Activated CD4-positive, alpha-beta T cell treated with anti-CD3 and anti-CD28 coated beads for 36 hours (primary cell): ENCODE results near the gene SEMA5A. TPM values are rescaled to one million over a fixed set of nuclear protein-coding genes. Genes with fewer than 3 reads are reported as not detected.
"Not testable (repeated sequence)": the region's sequence is repeated elsewhere in the genome, so short reads cannot be mapped to it uniquely, and the experiment has no call there.

Source experiments
- ATAC-seq: fragments of 200-7000 bp; cut with Tn5 transposase; one replicate; pipeline ENCODE4 v1.10.0; 2021; ENCODE audit warnings: mild to moderate bottlenecking, moderate library complexity
- CTCF ChIA-PET: fragments of 350-600 bp; sonication (Branson Sonifier 250); formaldehyde crosslinking; loops from one replicate; lab custom pipeline; 2021; ENCODE audit warnings: antibody characterized with exemption; lab: Charles Lee
- POLR2A ChIA-PET: fragments of 350-600 bp; sonication (Branson Sonifier 250); formaldehyde crosslinking; loops from one replicate; lab custom pipeline; 2021; ENCODE audit warnings: antibody characterized with exemption, inconsistent platforms; lab: Charles Lee
- DNase-seq: peaks from one replicate; pipeline ENCODE4 v3.0.0-alpha.2; 2020
- H3K27ac Mint-ChIP-seq: one replicate; pipeline ENCODE4 v1.8.0; 2021; ENCODE audit warnings: mixed read lengths
- H3K27me3 Mint-ChIP-seq: one replicate; pipeline ENCODE4 v1.8.0; 2021; ENCODE audit warnings: mixed read lengths
- H3K36me3 Mint-ChIP-seq: one replicate; pipeline ENCODE4 v1.8.0; 2021; ENCODE audit warnings: low read depth, mixed read lengths
- H3K4me1 Mint-ChIP-seq: one replicate; pipeline ENCODE4 v1.8.0; 2021; ENCODE audit warnings: mixed read lengths
- H3K4me3 Mint-ChIP-seq: one replicate; pipeline ENCODE4 v1.8.0; 2021; ENCODE audit warnings: mild to moderate bottlenecking, moderate library complexity, mixed read lengths
- H3K9me3 Mint-ChIP-seq: one replicate; pipeline ENCODE4 v1.8.0; 2021; ENCODE audit warnings: low read depth, mixed read lengths
- intact Hi-C, 2 experiments: fragments of 100-400 bp; cut with DNase I in 1 of 2; cut with micrococcal nuclease in 1 of 2; formaldehyde crosslinking; loops; one replicate each; pipeline versions ENCODE4 v1.14.2 to v1.15.1; 2022 to 2024; cut with DNase I, micrococcal nuclease
- total RNA-seq, 2 experiments: library from RNA; stranded (reverse); gene quantifications; one replicate each; pipeline ENCODE4 v1.2.3, GENCODE V29; 2021

The SEMA5A gene
- total RNA-seq, 2 experiments from 2014 or later: 0.04 TPM; not detected in 1

- intact Hi-C loops: no loop called here
- ATAC-seq: peak; percentile 49
Observed at GRCh38 chr5:9405196-9405754, 140.6 kb downstream of the SEMA5A start.

GRCh38 chr5:9401786-9402472, 143.9 kb downstream of the SEMA5A start:
- no peak for DNase-seq
- Mint-ChIP-seq H3K4me1 (no peaks in the 10 kb centered on the region), H3K9me3 (no peaks in the 10 kb centered on the region), H3K36me3 (no peaks in the 10 kb centered on the region), H3K27me3 (no peaks in the 10 kb centered on the region), H3K4me3 (no peak overlapping the region), H3K27ac (no peak overlapping the region)
- ChIA-PET CTCF (no interaction called here), POLR2A (no interaction called here)
- ATAC-seq: no peak
- intact Hi-C loops: no loop called here

More at GRCh38 chr5:9405196-9405754, 140.6 kb downstream of the SEMA5A start:
- H3K27me3 Mint-ChIP-seq: no peaks in the 10 kb centered on the region
- no peaks in the 10 kb centered on the region for H3K36me3 Mint-ChIP-seq
- DNase-seq: no peak
- CTCF ChIA-PET: no interaction called here
- H3K27ac Mint-ChIP-seq: no peak overlapping the region
- H3K4me1 Mint-ChIP-seq: no peaks in the 10 kb centered on the region
- peaks cover 3% of the 10 kb centered on the region for H3K9me3 Mint-ChIP-seq
- POLR2A ChIA-PET: no interaction called here
- no peak overlapping the region for H3K4me3 Mint-ChIP-seq

GRCh38 chr5:9399783-9400182, 146.1 kb downstream of the SEMA5A start:
- H3K27me3 Mint-ChIP-seq, H3K4me1 Mint-ChIP-seq, CTCF ChIA-PET, H3K36me3 Mint-ChIP-seq, ATAC-seq, POLR2A ChIA-PET, H3K27ac Mint-ChIP-seq, intact Hi-C loops, H3K9me3 Mint-ChIP-seq, H3K4me3 Mint-ChIP-seq, DNase-seq: not testable (repeated sequence)

DNA sequence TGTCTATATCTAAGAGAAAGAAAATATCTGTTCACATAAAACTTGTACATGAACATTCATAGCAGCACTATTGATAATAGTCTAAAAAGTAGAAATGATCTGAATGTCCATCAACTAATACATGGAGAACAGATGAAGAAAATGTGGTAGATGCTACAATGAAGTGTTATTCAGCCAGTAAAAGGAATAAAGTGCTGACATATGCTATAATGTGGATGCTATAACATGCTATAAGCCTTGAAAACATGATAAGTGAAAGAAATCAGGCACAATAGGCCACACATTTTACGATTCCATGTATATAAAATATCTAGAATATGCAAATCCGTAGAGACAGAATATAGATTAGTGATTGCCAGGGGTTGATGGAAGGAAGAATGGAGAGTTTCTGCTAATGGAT, 146.8 kb downstream of the SEMA5A start:
- Mint-ChIP-seq H3K4me3 (no peak overlapping the region), H3K27ac (no peak overlapping the region), H3K4me1 (no peaks in the 10 kb centered on the region), H3K27me3 (no peaks in the 10 kb centered on the region), H3K9me3 (no peaks in the 10 kb centered on the region), H3K36me3 (no peaks in the 10 kb centered on the region)
- intact Hi-C loops: no loop called here
- POLR2A ChIA-PET: no interaction called here
- ATAC-seq (no peak), DNase-seq (no peak)
- CTCF ChIA-PET: no interaction called here

- Mint-ChIP-seq H3K36me3 (no peaks in the 10 kb centered on the region), H3K27me3 (no peaks in the 10 kb centered on the region), H3K9me3 (no peaks in the 10 kb centered on the region), H3K27ac (no peak overlapping the region), H3K4me1 (no peaks in the 10 kb centered on the region), H3K4me3 (no peak overlapping the region)
- no peak for DNase-seq
- intact Hi-C loops: no loop called here
- ChIA-PET CTCF (no interaction called here), POLR2A (no interaction called here)
- ATAC-seq: no peak
Observed at GRCh38 chr5:9398227-9398626, 147.6 kb downstream of the SEMA5A start.

GRCh38 chr5:9396285-9396770, 149.5 kb downstream of the SEMA5A start:
- Mint-ChIP-seq H3K4me1 (no peaks in the 10 kb centered on the region), H3K4me3 (no peak overlapping the region), H3K9me3 (no peaks in the 10 kb centered on the region), H3K27ac (no peak overlapping the region), H3K27me3 (no peaks in the 10 kb centered on the region), H3K36me3 (no peaks in the 10 kb centered on the region)
- ChIA-PET POLR2A (no interaction called here), CTCF (no interaction called here)
- DNase-seq (no peak), ATAC-seq (no peak)
- intact Hi-C loops: no loop called here

DNA sequence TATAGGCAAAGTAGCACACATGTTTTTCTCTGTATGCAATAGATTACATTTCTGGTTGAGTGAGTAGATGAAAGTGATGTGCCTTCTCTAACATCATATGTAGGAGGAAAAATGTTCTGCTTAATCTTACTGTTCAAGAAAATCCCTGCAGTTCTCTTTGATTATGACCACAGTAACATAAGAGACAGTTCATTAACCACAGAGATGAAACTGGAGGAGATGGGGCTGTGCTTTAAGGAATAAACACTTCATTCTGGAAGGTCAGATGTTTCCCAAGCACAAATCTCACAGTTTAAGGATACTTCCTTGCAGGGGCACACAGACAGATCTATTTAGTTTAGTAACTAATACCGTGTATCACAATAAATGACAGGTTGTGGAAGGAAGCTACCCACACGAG, 150.2 kb downstream of the SEMA5A start:
- DNase-seq: no peak
- ATAC-seq: no peak
- Mint-ChIP-seq H3K4me1 (no peaks in the 10 kb centered on the region), H3K27me3 (no peaks in the 10 kb centered on the region), H3K36me3 (no peaks in the 10 kb centered on the region), H3K9me3 (no peaks in the 10 kb centered on the region), H3K27ac (no peak overlapping the region), H3K4me3 (no peak overlapping the region)
- ChIA-PET CTCF (no interaction called here), POLR2A (no interaction called here)
- intact Hi-C loops: no loop called here

- ATAC-seq: no peak
- Mint-ChIP-seq H3K36me3 (no peaks in the 10 kb centered on the region), H3K4me1 (no peaks in the 10 kb centered on the region), H3K9me3 (no peaks in the 10 kb centered on the region), H3K4me3 (no peak overlapping the region), H3K27me3 (no peaks in the 10 kb centered on the region), H3K27ac (no peak overlapping the region)
- intact Hi-C loops: no loop called here
- no peak for DNase-seq
- CTCF ChIA-PET: no interaction called here
- POLR2A ChIA-PET: no interaction called here
Observed at GRCh38 chr5:9394221-9394620, 151.7 kb downstream of the SEMA5A start.

- POLR2A ChIA-PET: no interaction called here
- no peak overlapping the region for H3K27ac Mint-ChIP-seq
- CTCF ChIA-PET: no interaction called here
- H3K9me3 Mint-ChIP-seq: no peaks in the 10 kb centered on the region
- H3K27me3 Mint-ChIP-seq: no peaks in the 10 kb centered on the region
- intact Hi-C loops: no loop called here
- ATAC-seq: no peak
- no peaks in the 10 kb centered on the region for H3K4me1 Mint-ChIP-seq
- H3K36me3 Mint-ChIP-seq: no peaks in the 10 kb centered on the region
- H3K4me3 Mint-ChIP-seq: no peak overlapping the region
- no peak for DNase-seq
Observed at GRCh38 chr5:9392625-9393024, 153.2 kb downstream of the SEMA5A start.

DNA sequence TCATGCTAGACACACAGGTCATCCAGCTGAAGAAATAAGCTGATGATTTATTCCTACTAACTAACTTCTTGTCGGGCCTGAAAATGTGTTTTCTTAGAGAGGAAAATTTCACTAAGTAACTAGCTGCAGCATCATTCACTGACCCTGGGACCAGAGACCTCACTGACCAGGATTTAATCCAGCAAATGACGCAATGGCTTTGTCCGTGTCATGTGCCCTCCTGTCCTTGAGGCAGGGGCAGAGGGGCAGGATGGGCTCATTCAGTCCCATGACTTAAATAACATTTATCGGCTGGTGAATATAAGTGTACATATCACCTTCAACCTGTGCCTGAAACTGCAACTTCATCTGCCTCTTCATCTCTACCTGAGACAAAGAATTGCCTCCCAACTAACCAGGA, 154.8 kb downstream of the SEMA5A start:
- no peaks in the 10 kb centered on the region for H3K27me3 Mint-ChIP-seq
- no peaks in the 10 kb centered on the region for H3K36me3 Mint-ChIP-seq
- POLR2A ChIA-PET: no interaction called here
- intact Hi-C loops: no loop called here
- ATAC-seq (no peak), DNase-seq (no peak)
- no peak overlapping the region for H3K27ac Mint-ChIP-seq
- CTCF ChIA-PET: no interaction called here
- no peaks in the 10 kb centered on the region for H3K9me3 Mint-ChIP-seq
- no peaks in the 10 kb centered on the region for H3K4me1 Mint-ChIP-seq
- no peak overlapping the region for H3K4me3 Mint-ChIP-seq

- ATAC-seq (no peak), DNase-seq (no peak)
- POLR2A ChIA-PET: no interaction called here
- H3K27ac Mint-ChIP-seq: no peak overlapping the region
- intact Hi-C loops: no loop called here
- no peaks in the 10 kb centered on the region for H3K4me1 Mint-ChIP-seq
- H3K27me3 Mint-ChIP-seq: no peaks in the 10 kb centered on the region
- H3K9me3 Mint-ChIP-seq: no peaks in the 10 kb centered on the region
- no peak overlapping the region for H3K4me3 Mint-ChIP-seq
- CTCF ChIA-PET: no interaction called here
- no peaks in the 10 kb centered on the region for H3K36me3 Mint-ChIP-seq
Observed at GRCh38 chr5:9390113-9390512, 155.8 kb downstream of the SEMA5A start.

- CTCF ChIA-PET: interaction anchor here (0.7 kb wide), 1 partner anchor 75 kb away, joined by 4 read pairs; no protein-coding TSS in a partner anchor
Observed at GRCh38 chr5:9388941-9389674, 156.8 kb downstream of the SEMA5A start.

More at GRCh38 chr5:9388941-9389674, 156.8 kb downstream of the SEMA5A start:
- DNase-seq (no peak), ATAC-seq (no peak)
- Mint-ChIP-seq H3K4me3 (no peak overlapping the region), H3K4me1 (no peaks in the 10 kb centered on the region), H3K36me3 (no peaks in the 10 kb centered on the region), H3K27me3 (no peaks in the 10 kb centered on the region), H3K9me3 (no peaks in the 10 kb centered on the region), H3K27ac (no peak overlapping the region)
- POLR2A ChIA-PET: no interaction called here
- intact Hi-C loops: no loop called here
